GM11168 (cell line): ENCODE measurements around the gene SELENOW.
"Not testable (repeated sequence)": the region's sequence is repeated elsewhere in the genome, so short reads cannot be mapped to it uniquely, and the experiment has no call there.

Source experiments
- in situ Hi-C: fragments of 300-500 bp; cut with MboI; formaldehyde crosslinking; loops from one replicate; pipeline ENCODE4 v1.12.0; 2022; ENCODE audit warnings: low sequenced_read_pairs; ENCODE audit not compliant: unreplicated experiment

SELENOW gene

GRCh38 chr19:47818221-47818620 is 39.7 kb downstream of the SELENOW start:
- in situ Hi-C loops, result not testable (repeated sequence)

- in situ Hi-C loops, result no loop called here
These were observed 41.4 kb downstream of the SELENOW start for GRCh38 chr19:47819858-47820257.

- in situ Hi-C loops, result no loop called here
These were observed 41.9 kb downstream of the SELENOW start for GRCh38 chr19:47820410-47820809.

GRCh38 chr19:47821460-47822020 is 43.0 kb downstream of the SELENOW start, which contains the start of gene CRX:
TSS of gene CRX (plus strand) at chr19:47821937. CDS start at chr19:47834444, 12,507 bp downstream.
- in situ Hi-C loops, result no loop called here

GRCh38 chr19:47824396-47824795 is 45.9 kb downstream of the SELENOW start:
- in situ Hi-C loops, result no loop called here

GRCh38 chr19:47826800-47827199 is 48.3 kb downstream of the SELENOW start:
- in situ Hi-C loops, result no loop called here

GRCh38 chr19:47832723-47833122 is 54.2 kb downstream of the SELENOW start:
- in situ Hi-C loops, result no loop called here
